ENCODE results near the gene MFAP4. TPM values are rescaled to one million over a fixed set of nuclear protein-coding genes. Genes with fewer than 3 reads are reported as not detected.

MFAP4 gene
- total and polyA plus RNA-seq, 4 donors: 2.1 to 13.3 (median 5.7) TPM

GRCh38 chr17:19362277-19363113 is 24.5 kb downstream of the MFAP4 start, which contains the start of gene B9D1:
TSS of gene B9D1 (minus strand) at chr17:19362723. CDS start at chr17:19362569, 154 bp downstream.
- WGBS: under 1% methylated on average over 83 of the region's 83 CpGs
- Histone ChIP-seq H3K36me3 (ENCODE audit: control insufficient read depth in 4 of 4, insufficient read depth in 3 of 4, low read depth in 1 of 4, low read length in 3 of 4) (no peaks in the 10 kb centered on the region), H3K27ac (ENCODE audit: low read depth in 1 of 2, low read length in 2 of 2) (peak within 1 kb of the TSS; percentile 90 to 96), H3K4me3 (ENCODE audit: low read depth in 1 of 3, low read length in 3 of 3) (peak within 1 kb of the TSS; percentile 61 to 71 (median 63)), H3K9ac (ENCODE audit: low read depth in 1 of 2, low read length in 2 of 2) (peak within 1 kb of the TSS; percentile 14 to 66), H3K9me3 (ENCODE audit: control insufficient read depth in 4 of 4, low read length in 3 of 4) (no peaks in the 10 kb centered on the region), H3K4me1 (ENCODE audit: control insufficient read depth in 4 of 4, insufficient read depth in 4 of 4, low read length in 3 of 4) (peaks cover 2 to 31% (median 16%) of the 10 kb centered on the region in 4 donors), H3K27me3 (ENCODE audit: control insufficient read depth in 4 of 4, insufficient read depth in 4 of 4, low read length in 3 of 4) (no peaks in the 10 kb centered on the region)
- peak; percentile 98 for DNase-seq (ENCODE audit: low spot score)
- TF ChIP-seq FOXA1 (IDR thresholded peaks at IDR 0.05): peak; percentile 14
- peak; percentile 84 for TF ChIP-seq SP1 (IDR thresholded peaks at IDR 0.05)
- peak; percentile 53 for TF ChIP-seq YY1 (IDR thresholded peaks at IDR 0.05)
- peak in 1 of 2 donors; percentile 30 for TF ChIP-seq HNF4A (conservative IDR thresholded peaks at IDR 0.05)
- peak; percentile 99 to 100 for TF ChIP-seq RAD21 (IDR thresholded peaks at IDR 0.05)
- peak; percentile 99 for TF ChIP-seq RXRA (IDR thresholded peaks at IDR 0.05)
- TF ChIP-seq MAX (IDR thresholded peaks at IDR 0.05): no peak
- TF ChIP-seq ATF3 (IDR thresholded peaks at IDR 0.05): no peak
- TF ChIP-seq CTCF (IDR thresholded peaks at IDR 0.05; ENCODE audit: low read depth, low read length, missing input control): peak; percentile 98

GRCh38 chr17:19361944-19362276 is 25.1 kb downstream of the MFAP4 start:
- peak; percentile 88 for TF ChIP-seq REST (IDR thresholded peaks at IDR 0.05)
- no peak for TF ChIP-seq YY1 (IDR thresholded peaks at IDR 0.05)
- TF ChIP-seq CTCF (IDR thresholded peaks at IDR 0.05; ENCODE audit: low read depth, low read length, missing input control): no peak
- H3K9me3 ChIP-seq (ENCODE audit: control insufficient read depth in 4 of 4, low read length in 3 of 4): no peaks in the 10 kb centered on the region
- peaks cover 2 to 31% (median 16%) of the 10 kb centered on the region in 4 donors for H3K4me1 ChIP-seq (ENCODE audit: control insufficient read depth in 4 of 4, insufficient read depth in 4 of 4, low read length in 3 of 4)
- peak overlapping the region; percentile 90 to 96 for H3K27ac ChIP-seq (ENCODE audit: low read depth in 1 of 2, low read length in 2 of 2)
- H3K27me3 ChIP-seq (ENCODE audit: control insufficient read depth in 4 of 4, insufficient read depth in 4 of 4, low read length in 3 of 4): no peaks in the 10 kb centered on the region
- 14% methylated on average over 16 of the region's 16 CpGs for WGBS
- peak overlapping the region in 1 of 2 donors; percentile 5 for H3K9ac ChIP-seq (ENCODE audit: low read depth in 1 of 2, low read length in 2 of 2)
- DNase-seq (ENCODE audit: low spot score): no peak
- no peaks in the 10 kb centered on the region for H3K36me3 ChIP-seq (ENCODE audit: control insufficient read depth in 4 of 4, insufficient read depth in 3 of 4, low read depth in 1 of 4, low read length in 3 of 4)
- H3K4me3 ChIP-seq (ENCODE audit: low read depth in 1 of 3, low read length in 3 of 3): peak overlapping the region; percentile 59 to 71 (median 63)

Data from liver (tissue), 9 donors.